HG03135 (cell line): ENCODE data around the gene TMEM164.

Source experiments
- ATAC-seq: cut with Tn5 transposase; IDR thresholded peaks from one replicate; pipeline ENCODE4 v1.9.1; 2021; ENCODE audit warnings: mild to moderate bottlenecking, moderate library complexity; ENCODE audit not compliant: unreplicated experiment

TMEM164 gene

GRCh38 chrX:110159865-110160264 lies 157.0 kb downstream of the TMEM164 start:
- no peak for ATAC-seq

GRCh38 chrX:110161361-110161686 lies 158.4 kb downstream of the TMEM164 start:
- ATAC-seq = no peak

GRCh38 chrX:110162131-110162530 lies 159.2 kb downstream of the TMEM164 start:
- ATAC-seq = no peak

GRCh38 chrX:110162867-110163266 lies 160.0 kb downstream of the TMEM164 start:
- no peak for ATAC-seq

- ATAC-seq = no peak
Observed at GRCh38 chrX:110163488-110163887, 160.6 kb downstream of the TMEM164 start.

- ATAC-seq = no peak
Observed at GRCh38 chrX:110167952-110168451, 165.1 kb downstream of the TMEM164 start.

GRCh38 chrX:110168585-110168984 lies 165.7 kb downstream of the TMEM164 start:
- ATAC-seq = no peak

GRCh38 chrX:110170029-110170428 lies 167.1 kb downstream of the TMEM164 start:
- no peak for ATAC-seq

- no peak for ATAC-seq
Observed at GRCh38 chrX:110171442-110171841, 168.5 kb downstream of the TMEM164 start.

- ATAC-seq = peak; percentile 94
Observed at GRCh38 chrX:110172215-110172614, 169.3 kb downstream of the TMEM164 start.

GRCh38 chrX:110173192-110174175 lies 170.6 kb downstream of the TMEM164 start:
- ATAC-seq = no peak

GRCh38 chrX:110175146-110175545 lies 172.2 kb downstream of the TMEM164 start:
- ATAC-seq = no peak

GRCh38 chrX:110175696-110176095 lies 172.8 kb downstream of the TMEM164 start:
- no peak for ATAC-seq

- ATAC-seq = no peak
Observed at GRCh38 chrX:110178179-110178865, 175.4 kb downstream of the TMEM164 start.

GRCh38 chrX:110180176-110180927 lies 177.4 kb downstream of the TMEM164 start:
- peak; percentile 18 for ATAC-seq

- peak; percentile 85 for ATAC-seq
Observed at GRCh38 chrX:110180928-110181310, 178.0 kb downstream of the TMEM164 start.

- no peak for ATAC-seq
Observed at GRCh38 chrX:110181459-110182137, 178.7 kb downstream of the TMEM164 start.

- ATAC-seq = no peak
Observed at GRCh38 chrX:110182362-110182761, 179.4 kb downstream of the TMEM164 start.

GRCh38 chrX:110182865-110183264 lies 180.0 kb downstream of the TMEM164 start:
- no peak for ATAC-seq

GRCh38 chrX:110183314-110183713 lies 180.4 kb downstream of the TMEM164 start:
- no peak for ATAC-seq
